Measurements from ENCODE around the gene RLF.

Gene RLF, protein sequence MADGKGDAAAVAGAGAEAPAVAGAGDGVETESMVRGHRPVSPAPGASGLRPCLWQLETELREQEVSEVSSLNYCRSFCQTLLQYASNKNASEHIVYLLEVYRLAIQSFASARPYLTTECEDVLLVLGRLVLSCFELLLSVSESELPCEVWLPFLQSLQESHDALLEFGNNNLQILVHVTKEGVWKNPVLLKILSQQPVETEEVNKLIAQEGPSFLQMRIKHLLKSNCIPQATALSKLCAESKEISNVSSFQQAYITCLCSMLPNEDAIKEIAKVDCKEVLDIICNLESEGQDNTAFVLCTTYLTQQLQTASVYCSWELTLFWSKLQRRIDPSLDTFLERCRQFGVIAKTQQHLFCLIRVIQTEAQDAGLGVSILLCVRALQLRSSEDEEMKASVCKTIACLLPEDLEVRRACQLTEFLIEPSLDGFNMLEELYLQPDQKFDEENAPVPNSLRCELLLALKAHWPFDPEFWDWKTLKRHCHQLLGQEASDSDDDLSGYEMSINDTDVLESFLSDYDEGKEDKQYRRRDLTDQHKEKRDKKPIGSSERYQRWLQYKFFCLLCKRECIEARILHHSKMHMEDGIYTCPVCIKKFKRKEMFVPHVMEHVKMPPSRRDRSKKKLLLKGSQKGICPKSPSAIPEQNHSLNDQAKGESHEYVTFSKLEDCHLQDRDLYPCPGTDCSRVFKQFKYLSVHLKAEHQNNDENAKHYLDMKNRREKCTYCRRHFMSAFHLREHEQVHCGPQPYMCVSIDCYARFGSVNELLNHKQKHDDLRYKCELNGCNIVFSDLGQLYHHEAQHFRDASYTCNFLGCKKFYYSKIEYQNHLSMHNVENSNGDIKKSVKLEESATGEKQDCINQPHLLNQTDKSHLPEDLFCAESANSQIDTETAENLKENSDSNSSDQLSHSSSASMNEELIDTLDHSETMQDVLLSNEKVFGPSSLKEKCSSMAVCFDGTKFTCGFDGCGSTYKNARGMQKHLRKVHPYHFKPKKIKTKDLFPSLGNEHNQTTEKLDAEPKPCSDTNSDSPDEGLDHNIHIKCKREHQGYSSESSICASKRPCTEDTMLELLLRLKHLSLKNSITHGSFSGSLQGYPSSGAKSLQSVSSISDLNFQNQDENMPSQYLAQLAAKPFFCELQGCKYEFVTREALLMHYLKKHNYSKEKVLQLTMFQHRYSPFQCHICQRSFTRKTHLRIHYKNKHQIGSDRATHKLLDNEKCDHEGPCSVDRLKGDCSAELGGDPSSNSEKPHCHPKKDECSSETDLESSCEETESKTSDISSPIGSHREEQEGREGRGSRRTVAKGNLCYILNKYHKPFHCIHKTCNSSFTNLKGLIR (N-terminal part only)

DNA sequence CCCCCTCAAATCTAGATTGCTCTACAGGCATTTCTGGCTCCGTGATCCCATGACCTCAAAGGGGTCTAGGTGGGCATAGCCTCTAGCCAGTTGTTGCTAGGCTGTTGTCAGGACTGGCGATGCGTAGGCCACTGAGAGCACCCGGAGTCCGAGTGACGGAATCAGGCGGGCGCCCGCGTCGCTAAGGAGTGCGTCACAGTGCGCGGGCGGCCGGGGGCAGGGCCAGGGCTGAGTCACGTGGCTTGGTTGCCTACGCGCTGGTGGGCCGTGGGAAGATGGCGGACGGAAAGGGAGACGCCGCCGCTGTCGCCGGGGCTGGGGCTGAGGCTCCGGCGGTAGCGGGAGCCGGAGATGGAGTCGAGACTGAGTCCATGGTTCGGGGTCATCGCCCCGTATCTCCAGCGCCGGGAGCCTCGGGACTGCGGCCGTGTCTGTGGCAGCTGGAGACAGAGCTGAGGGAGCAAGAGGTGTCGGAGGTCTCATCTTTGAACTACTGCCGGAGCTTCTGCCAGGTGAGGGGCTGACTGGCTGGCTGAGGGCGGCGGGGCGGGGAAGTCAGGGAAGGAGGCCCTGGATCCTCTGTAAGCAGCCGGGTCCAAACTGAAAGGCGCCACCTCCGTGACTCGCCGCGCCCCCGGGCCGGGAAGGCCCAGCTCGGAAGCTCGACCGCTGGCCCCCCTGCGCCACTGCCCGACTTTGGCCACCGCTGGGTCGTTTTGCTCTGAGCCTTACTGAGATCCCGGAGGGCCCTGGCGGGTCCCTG lies at the start of gene RLF:
Gene RLF, plus strand, starts transcription at position 263 of the 763 bp plus-strand sequence. Its CDS starts 13 bp downstream, at position 276.
- TF ChIP-seq, protein P1, sequence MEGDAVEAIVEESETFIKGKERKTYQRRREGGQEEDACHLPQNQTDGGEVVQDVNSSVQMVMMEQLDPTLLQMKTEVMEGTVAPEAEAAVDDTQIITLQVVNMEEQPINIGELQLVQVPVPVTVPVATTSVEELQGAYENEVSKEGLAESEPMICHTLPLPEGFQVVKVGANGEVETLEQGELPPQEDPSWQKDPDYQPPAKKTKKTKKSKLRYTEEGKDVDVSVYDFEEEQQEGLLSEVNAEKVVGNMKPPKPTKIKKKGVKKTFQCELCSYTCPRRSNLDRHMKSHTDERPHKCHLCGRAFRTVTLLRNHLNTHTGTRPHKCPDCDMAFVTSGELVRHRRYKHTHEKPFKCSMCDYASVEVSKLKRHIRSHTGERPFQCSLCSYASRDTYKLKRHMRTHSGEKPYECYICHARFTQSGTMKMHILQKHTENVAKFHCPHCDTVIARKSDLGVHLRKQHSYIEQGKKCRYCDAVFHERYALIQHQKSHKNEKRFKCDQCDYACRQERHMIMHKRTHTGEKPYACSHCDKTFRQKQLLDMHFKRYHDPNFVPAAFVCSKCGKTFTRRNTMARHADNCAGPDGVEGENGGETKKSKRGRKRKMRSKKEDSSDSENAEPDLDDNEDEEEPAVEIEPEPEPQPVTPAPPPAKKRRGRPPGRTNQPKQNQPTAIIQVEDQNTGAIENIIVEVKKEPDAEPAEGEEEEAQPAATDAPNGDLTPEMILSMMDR (conservative IDR thresholded peaks at IDR 0.05): no peak
- peak; percentile 71 for TF ChIP-seq ZFX (IDR thresholded peaks at IDR 0.05)
- peak within 1 kb of the TSS; percentile 89 for H3K27ac ChIP-seq

DNA sequence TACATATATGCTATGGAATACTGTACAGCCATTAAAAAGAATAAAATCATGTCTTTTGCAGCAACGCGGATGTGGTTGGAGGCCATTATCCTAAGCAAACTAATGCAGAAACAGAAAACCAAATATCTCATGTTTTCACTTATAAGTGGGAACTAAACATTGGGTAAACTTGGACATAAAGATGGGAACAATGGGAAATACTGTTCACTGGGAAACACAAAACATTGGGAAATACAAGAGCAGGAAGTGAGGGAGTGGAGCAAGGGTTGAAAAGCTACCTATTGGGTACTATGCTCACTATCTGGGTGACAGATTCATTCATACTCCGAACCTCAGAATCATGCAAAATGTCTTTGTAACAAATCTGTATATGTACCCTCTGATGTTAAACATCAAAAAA lies 46.8 kb upstream of the RLF start:
- no peak for TF ChIP-seq ZFX (IDR thresholded peaks at IDR 0.05)
- TF ChIP-seq, protein P1 (conservative IDR thresholded peaks at IDR 0.05): no peak
- no peak overlapping the region for H3K27ac ChIP-seq

DNA sequence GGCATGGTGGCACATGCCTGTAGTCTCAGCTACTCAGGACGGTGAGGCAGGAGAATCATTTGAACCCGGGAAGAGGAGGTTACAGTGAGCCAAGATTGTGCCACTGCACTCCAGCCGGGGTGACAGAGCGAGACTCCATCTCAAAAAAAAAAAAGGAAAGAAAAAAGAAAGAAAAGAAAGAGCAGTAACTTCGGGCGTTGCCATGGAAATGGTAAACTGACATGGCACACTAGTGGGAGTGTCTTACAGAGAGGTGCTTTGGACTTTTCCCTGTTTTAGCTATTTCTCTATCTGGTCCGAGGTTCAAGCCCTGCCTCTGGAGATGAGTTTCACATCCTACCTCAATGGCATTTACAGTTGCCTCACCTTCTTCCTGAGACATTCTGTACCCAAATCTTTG lies 41.1 kb upstream of the RLF start:
- H3K27ac ChIP-seq: no peak overlapping the region
- TF ChIP-seq, protein P1 (conservative IDR thresholded peaks at IDR 0.05): no peak
- TF ChIP-seq ZFX (IDR thresholded peaks at IDR 0.05): no peak

DNA sequence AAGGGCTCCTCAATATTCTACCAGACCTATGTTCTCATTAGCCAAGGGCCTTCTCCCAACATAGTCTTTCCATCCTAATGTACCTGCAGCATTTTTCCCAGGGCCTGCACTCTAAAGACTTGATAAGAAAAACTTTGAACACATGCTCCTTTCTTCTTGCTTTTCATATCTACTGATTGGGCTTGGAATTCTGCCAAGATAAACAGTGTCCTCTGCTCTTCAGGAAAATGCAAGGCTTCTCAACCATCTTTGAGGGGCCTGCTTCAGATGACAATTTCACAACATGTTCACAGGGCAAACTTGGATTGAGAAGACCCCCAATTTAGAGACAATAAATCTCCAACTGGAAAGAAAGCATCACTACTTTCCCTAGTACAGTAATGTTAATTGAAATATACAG lies 38.3 kb upstream of the RLF start:
- no peak overlapping the region for H3K27ac ChIP-seq
- TF ChIP-seq, protein P1 (conservative IDR thresholded peaks at IDR 0.05): no peak
- TF ChIP-seq ZFX (IDR thresholded peaks at IDR 0.05): no peak

DNA sequence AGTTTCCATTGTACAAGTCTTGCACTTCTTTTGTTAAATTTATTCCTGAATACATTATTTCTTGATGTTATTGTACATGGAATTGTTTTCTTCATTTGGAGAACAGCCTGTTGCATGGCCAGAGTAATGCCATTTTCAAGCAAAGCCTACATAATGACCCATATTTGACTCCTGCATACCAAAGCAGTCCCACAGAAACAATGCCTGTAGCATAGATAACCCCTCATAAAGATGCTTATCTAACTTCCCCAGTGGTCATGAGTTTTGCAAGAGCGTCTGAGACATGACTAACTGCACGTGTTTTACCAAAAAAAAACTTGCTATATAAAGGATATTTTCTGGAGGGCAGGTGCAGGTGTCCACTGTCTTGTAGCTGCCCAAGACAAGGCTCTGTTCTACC lies 30.3 kb upstream of the RLF start:
- TF ChIP-seq, protein P1 (conservative IDR thresholded peaks at IDR 0.05): no peak
- no peak for TF ChIP-seq ZFX (IDR thresholded peaks at IDR 0.05)

More for the DNA sequence above, 30.3 kb upstream of the RLF start:
- H3K27ac ChIP-seq: no peak overlapping the region

All from C4-2B (cell line).